ENCODE data around the gene NUCB1.
A peak's percentile ranks its signal among the peaks of the same experiment; 100 is the strongest.

NUCB1 gene

GRCh38 chr19:48859711-48860572, 40.2 kb upstream of the NUCB1 start:
- H2AFZ ChIP-seq (ENCODE audit: low read length), result no peak overlapping the region
- H3F3A ChIP-seq (ENCODE audit: low read depth), result no peaks in the 10 kb centered on the region
- H3K4me3 ChIP-seq (ENCODE audit: low read length, poor library complexity, severe bottlenecking), result no peak overlapping the region
- no peaks in the 10 kb centered on the region for H3K36me3 ChIP-seq (ENCODE audit: insufficient read depth, low read length)
- no peaks in the 10 kb centered on the region for H3K9me2 ChIP-seq (replicated peaks; ENCODE audit: low read depth, low read length)
- no peak overlapping the region for H3K9ac ChIP-seq (ENCODE audit: low read depth, low read length, poor library complexity, severe bottlenecking)
- H3K4me1 ChIP-seq (ENCODE audit: insufficient read depth, low read length, poor library complexity, severe bottlenecking), result no peaks in the 10 kb centered on the region
- no peaks in the 10 kb centered on the region for H4K20me1 ChIP-seq (ENCODE audit: insufficient read depth, low read length, poor library complexity, severe bottlenecking)
- no peaks in the 10 kb centered on the region for H3K79me2 ChIP-seq (ENCODE audit: insufficient read depth, low read length)
- H3K9me3 ChIP-seq (ENCODE audit: insufficient read depth, low read depth, low read length), result no peaks in the 10 kb centered on the region
- no peak overlapping the region for H3K4me2 ChIP-seq (ENCODE audit: low read depth, low read length, poor library complexity, severe bottlenecking)
- TF ChIP-seq CTCF (conservative IDR thresholded peaks at IDR 0.05; ENCODE audit: low read length) (no peak), EZH2phosphoT487 (IDR thresholded peaks at IDR 0.05; ENCODE audit: borderline replicate concordance) (no peak)
- H3K27me3 ChIP-seq (ENCODE audit: insufficient read depth, low read length, poor library complexity, severe bottlenecking), result no peaks in the 10 kb centered on the region

DNA sequence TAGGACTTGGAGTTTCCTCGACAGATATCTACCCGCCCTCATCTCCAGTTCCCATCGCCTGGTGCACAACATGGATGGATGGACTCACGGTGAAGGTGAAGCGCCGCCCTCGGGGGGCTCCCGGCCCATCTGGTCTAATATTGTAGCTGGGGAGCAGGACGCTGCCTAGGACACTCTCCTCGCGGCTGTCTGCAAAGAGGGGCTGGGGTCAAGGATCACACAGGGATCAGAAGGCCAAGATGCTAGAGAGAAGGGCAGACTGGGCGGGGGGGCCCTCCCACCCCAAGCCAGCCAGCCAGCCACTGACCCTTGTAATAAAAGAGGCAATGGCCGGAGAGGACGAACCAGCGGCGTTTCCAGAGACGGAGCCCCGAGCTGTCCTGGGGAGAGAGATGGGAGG, 38.8 kb upstream of the NUCB1 start:
- no peak for TF ChIP-seq CTCF (conservative IDR thresholded peaks at IDR 0.05; ENCODE audit: low read length)
- TF ChIP-seq EZH2phosphoT487 (IDR thresholded peaks at IDR 0.05; ENCODE audit: borderline replicate concordance), result no peak
- H2AFZ ChIP-seq (ENCODE audit: low read length), result no peak overlapping the region
- no peaks in the 10 kb centered on the region for H4K20me1 ChIP-seq (ENCODE audit: insufficient read depth, low read length, poor library complexity, severe bottlenecking)
- H3K4me2 ChIP-seq (ENCODE audit: low read depth, low read length, poor library complexity, severe bottlenecking), result no peak overlapping the region
- H3K9me3 ChIP-seq (ENCODE audit: insufficient read depth, low read depth, low read length), result no peaks in the 10 kb centered on the region
- H3K4me1 ChIP-seq (ENCODE audit: insufficient read depth, low read length, poor library complexity, severe bottlenecking), result no peaks in the 10 kb centered on the region
- H3K79me2 ChIP-seq (ENCODE audit: insufficient read depth, low read length), result no peaks in the 10 kb centered on the region
- no peak overlapping the region for H3K4me3 ChIP-seq (ENCODE audit: low read length, poor library complexity, severe bottlenecking)
- H3K36me3 ChIP-seq (ENCODE audit: insufficient read depth, low read length), result no peaks in the 10 kb centered on the region
- H3K9ac ChIP-seq (ENCODE audit: low read depth, low read length, poor library complexity, severe bottlenecking), result no peak overlapping the region
- no peaks in the 10 kb centered on the region for H3F3A ChIP-seq (ENCODE audit: low read depth)
- no peaks in the 10 kb centered on the region for H3K9me2 ChIP-seq (replicated peaks; ENCODE audit: low read depth, low read length)
- no peaks in the 10 kb centered on the region for H3K27me3 ChIP-seq (ENCODE audit: insufficient read depth, low read length, poor library complexity, severe bottlenecking)

GRCh38 chr19:48862827-48863226, 37.3 kb upstream of the NUCB1 start:
- Histone ChIP-seq H3K9me3 (ENCODE audit: insufficient read depth, low read depth, low read length) (no peaks in the 10 kb centered on the region), H3K27me3 (ENCODE audit: insufficient read depth, low read length, poor library complexity, severe bottlenecking) (no peaks in the 10 kb centered on the region), H3K36me3 (ENCODE audit: insufficient read depth, low read length) (no peaks in the 10 kb centered on the region), H3K9ac (ENCODE audit: low read depth, low read length, poor library complexity, severe bottlenecking) (no peak overlapping the region), H3K4me3 (ENCODE audit: low read length, poor library complexity, severe bottlenecking) (no peak overlapping the region), H3K4me2 (ENCODE audit: low read depth, low read length, poor library complexity, severe bottlenecking) (no peak overlapping the region), H2AFZ (ENCODE audit: low read length) (0 out of 2 replicates have a peak overlapping the region, but pooled peaks have one; percentile 36), H4K20me1 (ENCODE audit: insufficient read depth, low read length, poor library complexity, severe bottlenecking) (no peaks in the 10 kb centered on the region), H3K9me2 (replicated peaks; ENCODE audit: low read depth, low read length) (no peaks in the 10 kb centered on the region), H3K4me1 (ENCODE audit: insufficient read depth, low read length, poor library complexity, severe bottlenecking) (no peaks in the 10 kb centered on the region), H3K79me2 (ENCODE audit: insufficient read depth, low read length) (no peaks in the 10 kb centered on the region), H3F3A (ENCODE audit: low read depth) (no peaks in the 10 kb centered on the region)
- no peak for TF ChIP-seq CTCF (conservative IDR thresholded peaks at IDR 0.05; ENCODE audit: low read length)
- TF ChIP-seq EZH2phosphoT487 (IDR thresholded peaks at IDR 0.05; ENCODE audit: borderline replicate concordance), result no peak
